Prostate gland (tissue), 2 donors: ENCODE results near the gene MPC1. TPM values are rescaled to one million over a fixed set of nuclear protein-coding genes. Genes with fewer than 3 reads are reported as not detected.

Source experiments
- DNase-seq: peaks from one replicate; pipeline ENCODE4 v3.0.0-alpha.2; 2019; ENCODE audit warnings: low spot score
- H3K27ac ChIP-seq, 2 donors: fragments of 200-600 bp; sonication (generic); 2 replicates each; pipeline ENCODE4 v1.5.1; 2017 to 2019
- H3K27me3 ChIP-seq: fragments of 200-600 bp; sonication (generic); replicated peaks from 2 replicates; pipeline ENCODE4 v1.5.1; 2019; ENCODE audit not compliant: insufficient read depth
- H3K36me3 ChIP-seq, 2 donors: fragments of 200-600 bp; sonication (generic); 1 replicate in 1 of 2; 2 replicates in 1 of 2; pipeline versions ENCODE4 v1.5.1 to v1.8.1; 2017 to 2019
- H3K4me1 ChIP-seq: fragments of 200-600 bp; sonication (generic); replicated peaks from 2 replicates; pipeline ENCODE4 v1.5.1; 2019
- H3K4me3 ChIP-seq, 2 donors: fragments of 200-600 bp; sonication (generic); 2 replicates each; pipeline ENCODE4 v1.5.1; 2017 to 2019
- H3K9me3 ChIP-seq: fragments of 200-600 bp; sonication (generic); 2 replicates; pipeline ENCODE4 v1.5.1; 2017
- POLR2A ChIP-seq: fragments of 450-650 bp; IDR thresholded peaks from one replicate; pipeline ENCODE4 v1.6.1; 2016; ENCODE audit warnings: antibody characterized with exemption, mild to moderate bottlenecking
- POLR2AphosphoS5 ChIP-seq: sonication (generic); formaldehyde crosslinking; IDR thresholded peaks from one replicate; pipeline ENCODE4 v1.6.1; 2017; ENCODE audit warnings: antibody characterized with exemption
- WGBS: methylation state at CpG from one replicate; pipeline ENCODE4 v1.1.5; 2018; 5-methylcytosine and 5-hydroxymethylcytosine counted together
- intact Hi-C: fragments of 100-400 bp; cut with DNase I; formaldehyde crosslinking; loops from one replicate; pipeline ENCODE4 v1.14.2; 2022
- total RNA-seq, 2 donors: library from RNA; depleted of rRNA; stranded (reverse); fragments of >200 nt; gene quantifications; one replicate each; pipeline ENCODE4 v1.1.0, GENCODE V29; 2016
- TF ChIP-seq, protein P1 (sequence below), 4 experiments: fragments of 200-600 bp in 2 of 4; fragments of 450-650 bp in 2 of 4; sonication (generic) in 2 of 4; IDR thresholded peaks; 1 replicate in 3 of 4; 2 replicates in 1 of 4; pipeline ENCODE4 v1.5.1; 2016 to 2019; ENCODE audit warnings: antibody characterized with exemption in 4 of 4, mild to moderate bottlenecking in 2 of 4, moderate library complexity in 2 of 4

MPC1 gene
- total RNA-seq, 2 donors from 2014 or later = 25.3 to 58.9 TPM

DNA sequence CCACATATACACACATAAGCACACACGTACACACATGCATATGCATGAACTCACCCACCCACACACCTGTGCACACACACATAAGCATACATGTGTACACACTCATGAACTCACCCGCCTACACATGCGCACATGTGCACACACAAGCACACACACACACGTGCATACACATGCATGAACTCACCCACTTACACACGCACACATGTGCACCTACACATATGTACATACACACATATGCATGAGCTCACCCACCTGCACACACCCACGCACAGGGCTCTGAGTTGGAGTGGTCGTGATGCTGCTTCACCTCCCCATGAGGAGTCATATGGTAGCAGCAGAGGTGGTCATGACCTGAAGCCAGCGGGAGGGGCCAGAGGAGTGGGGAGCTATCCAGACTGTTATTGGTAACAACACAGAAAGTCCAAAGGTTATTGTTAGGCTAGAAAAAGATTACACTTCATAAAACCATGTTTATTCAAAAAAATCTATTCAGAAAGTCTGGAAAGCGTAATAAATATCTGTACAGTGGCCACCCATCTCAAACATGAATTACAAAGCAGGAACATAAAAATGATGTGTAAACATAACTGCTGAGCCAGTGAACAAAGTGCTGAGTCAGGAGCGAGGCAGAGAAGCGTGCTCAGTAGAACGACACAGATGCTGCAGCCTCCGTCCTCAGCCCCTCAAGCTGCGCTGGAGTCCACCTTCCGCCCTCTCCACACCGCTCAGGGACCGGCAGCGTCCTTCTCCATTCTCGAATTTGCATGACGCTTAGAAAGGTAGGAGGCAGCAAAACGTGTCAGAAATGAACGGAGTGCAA is 26.4 kb upstream of the MPC1 start:
- H3K9me3 ChIP-seq = no peaks in the 10 kb centered on the region
- no peaks in the 10 kb centered on the region for H3K27me3 ChIP-seq
- H3K27ac ChIP-seq = no peak overlapping the region
- TF ChIP-seq POLR2A = no peak
- TF ChIP-seq, protein P1, sequence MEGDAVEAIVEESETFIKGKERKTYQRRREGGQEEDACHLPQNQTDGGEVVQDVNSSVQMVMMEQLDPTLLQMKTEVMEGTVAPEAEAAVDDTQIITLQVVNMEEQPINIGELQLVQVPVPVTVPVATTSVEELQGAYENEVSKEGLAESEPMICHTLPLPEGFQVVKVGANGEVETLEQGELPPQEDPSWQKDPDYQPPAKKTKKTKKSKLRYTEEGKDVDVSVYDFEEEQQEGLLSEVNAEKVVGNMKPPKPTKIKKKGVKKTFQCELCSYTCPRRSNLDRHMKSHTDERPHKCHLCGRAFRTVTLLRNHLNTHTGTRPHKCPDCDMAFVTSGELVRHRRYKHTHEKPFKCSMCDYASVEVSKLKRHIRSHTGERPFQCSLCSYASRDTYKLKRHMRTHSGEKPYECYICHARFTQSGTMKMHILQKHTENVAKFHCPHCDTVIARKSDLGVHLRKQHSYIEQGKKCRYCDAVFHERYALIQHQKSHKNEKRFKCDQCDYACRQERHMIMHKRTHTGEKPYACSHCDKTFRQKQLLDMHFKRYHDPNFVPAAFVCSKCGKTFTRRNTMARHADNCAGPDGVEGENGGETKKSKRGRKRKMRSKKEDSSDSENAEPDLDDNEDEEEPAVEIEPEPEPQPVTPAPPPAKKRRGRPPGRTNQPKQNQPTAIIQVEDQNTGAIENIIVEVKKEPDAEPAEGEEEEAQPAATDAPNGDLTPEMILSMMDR (IDR thresholded peaks at IDR 0.05) = no peak
- no peak for TF ChIP-seq POLR2AphosphoS5
- no peaks in the 10 kb centered on the region for H3K36me3 ChIP-seq
- no peaks in the 10 kb centered on the region for H3K4me1 ChIP-seq
- H3K4me3 ChIP-seq = no peak overlapping the region
- DNase-seq = no peak
- 67% methylated on average over 22 of the region's 22 CpGs for WGBS
- intact Hi-C loops = no loop called here

DNA sequence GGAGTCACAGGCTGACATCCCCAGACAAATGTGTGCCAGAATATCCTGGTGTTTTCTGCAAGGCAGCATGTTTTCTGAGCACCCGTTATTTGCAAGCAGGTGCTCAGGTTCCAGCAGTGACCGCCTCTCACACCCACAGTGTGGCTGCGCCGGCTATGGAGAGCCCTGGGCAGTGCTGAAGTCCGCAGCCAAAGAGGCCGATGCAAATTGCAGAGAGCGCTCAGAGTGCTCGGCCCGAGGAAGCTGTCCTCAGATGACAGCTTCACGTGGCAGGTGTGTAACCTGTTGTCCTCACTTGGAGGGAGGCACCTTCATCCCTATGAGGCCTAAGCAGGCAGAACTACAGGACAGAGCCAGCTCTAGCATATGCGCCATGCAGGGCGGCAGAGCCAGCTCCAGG is 23.5 kb upstream of the MPC1 start:
- TF ChIP-seq POLR2A (no peak), POLR2AphosphoS5 (no peak)
- TF ChIP-seq, protein P1 (IDR thresholded peaks at IDR 0.05) = no peak
- no peak overlapping the region for H3K27ac ChIP-seq
- intact Hi-C loops = no loop called here
- H3K9me3 ChIP-seq = no peaks in the 10 kb centered on the region
- H3K4me1 ChIP-seq = no peaks in the 10 kb centered on the region
- no peak for DNase-seq
- H3K36me3 ChIP-seq = no peaks in the 10 kb centered on the region
- H3K4me3 ChIP-seq = no peak overlapping the region
- H3K27me3 ChIP-seq = no peaks in the 10 kb centered on the region
- WGBS = 72% methylated on average over 12 of the region's 12 CpGs

DNA sequence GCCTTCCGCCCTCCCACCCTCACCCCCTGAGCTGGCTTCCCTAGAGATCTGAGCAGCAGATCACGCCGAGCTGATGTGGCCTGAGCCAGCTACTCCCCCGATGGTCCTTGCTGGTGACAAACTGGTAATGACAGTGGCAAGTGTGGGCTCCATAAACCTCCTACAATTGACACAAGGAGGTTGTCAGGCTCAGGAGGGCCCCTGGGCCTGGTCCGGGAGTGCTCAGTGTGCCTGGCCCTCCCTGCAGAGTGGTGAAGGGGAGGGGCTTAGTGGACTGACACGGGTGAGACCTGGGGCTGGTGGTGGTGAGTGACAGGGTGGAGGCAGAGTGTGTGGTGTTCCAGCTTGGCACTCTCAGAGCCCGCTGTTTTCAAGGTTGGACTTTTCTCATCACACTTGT is 22.6 kb upstream of the MPC1 start:
- Histone ChIP-seq H3K4me1 (no peaks in the 10 kb centered on the region), H3K27me3 (no peaks in the 10 kb centered on the region), H3K9me3 (no peaks in the 10 kb centered on the region), H3K4me3 (no peak overlapping the region), H3K27ac (no peak overlapping the region), H3K36me3 (no peaks in the 10 kb centered on the region)
- 59% methylated on average over 7 of the region's 7 CpGs for WGBS
- no peak for DNase-seq
- TF ChIP-seq, protein P1 (IDR thresholded peaks at IDR 0.05) = no peak
- TF ChIP-seq POLR2AphosphoS5 (no peak), POLR2A (no peak)
- intact Hi-C loops = no loop called here

DNA sequence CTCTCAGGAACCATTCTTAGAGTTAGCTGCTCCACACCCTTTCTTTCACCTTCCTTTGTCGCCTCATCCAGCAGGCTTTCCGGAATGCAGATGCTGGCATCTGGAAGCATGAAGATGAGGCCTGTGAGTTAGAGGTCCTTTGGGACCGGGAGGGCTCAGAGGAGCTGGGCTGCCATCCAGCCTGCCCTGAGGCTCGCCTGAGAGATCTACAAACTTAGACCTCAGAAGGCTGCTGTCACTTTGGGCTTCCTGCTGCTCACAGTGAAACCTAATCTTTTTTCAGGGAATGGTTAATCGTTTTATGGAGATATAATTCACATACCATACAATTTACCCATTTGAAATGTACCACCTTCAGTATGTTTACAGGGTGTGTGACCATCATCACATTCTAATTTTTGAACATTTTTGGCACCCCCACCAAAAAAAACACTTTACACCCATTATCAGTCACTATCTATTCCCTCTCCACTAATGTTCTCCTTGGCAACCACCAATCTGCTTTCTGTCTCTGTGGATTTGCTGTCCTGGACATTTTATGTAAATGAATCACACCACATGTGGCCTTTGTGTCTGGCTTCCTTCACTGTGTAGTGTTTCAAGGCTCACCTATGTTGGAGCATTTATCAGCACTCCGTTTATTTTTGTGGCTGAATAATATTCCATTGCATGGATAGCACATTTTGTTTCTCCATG is 20.0 kb upstream of the MPC1 start:
- no peaks in the 10 kb centered on the region for H3K27me3 ChIP-seq
- TF ChIP-seq POLR2A (no peak), POLR2AphosphoS5 (no peak)
- TF ChIP-seq, protein P1 (IDR thresholded peaks at IDR 0.05) = no peak
- H3K4me1 ChIP-seq = no peaks in the 10 kb centered on the region
- no peaks in the 10 kb centered on the region for H3K9me3 ChIP-seq
- H3K36me3 ChIP-seq = no peaks in the 10 kb centered on the region
- no peak overlapping the region for H3K27ac ChIP-seq
- no peak overlapping the region for H3K4me3 ChIP-seq
- intact Hi-C loops = loop anchor here (5.0 kb wide), 1 partner anchor 520 kb away; no protein-coding TSS in a partner anchor
- no peak for DNase-seq
- WGBS = 39% methylated on average over 6 of the region's 6 CpGs
